ENCODE data around the gene TBRG4. TPM values are rescaled to one million over a fixed set of nuclear protein-coding genes. Genes with fewer than 3 reads are reported as not detected.

The TBRG4 gene
- total RNA-seq, 4 donors from 2014 or later, result 45.7 to 60.1 (median 53.7) TPM

GRCh38 chr7:45073031-45073785 is 38.3 kb downstream of the TBRG4 start:
- H3K4me3 ChIP-seq, result no peak overlapping the region
- no peak overlapping the region for H3K27ac ChIP-seq (replicated peaks in 1 of 4)
- H3K4me1 ChIP-seq, result no peaks in the 10 kb centered on the region
- WGBS, result 90% methylated on average over 8 of the region's 17 CpGs
- no peak for TF ChIP-seq POLR2AphosphoS5 (IDR thresholded peaks at IDR 0.05)
- TF ChIP-seq, protein P1, sequence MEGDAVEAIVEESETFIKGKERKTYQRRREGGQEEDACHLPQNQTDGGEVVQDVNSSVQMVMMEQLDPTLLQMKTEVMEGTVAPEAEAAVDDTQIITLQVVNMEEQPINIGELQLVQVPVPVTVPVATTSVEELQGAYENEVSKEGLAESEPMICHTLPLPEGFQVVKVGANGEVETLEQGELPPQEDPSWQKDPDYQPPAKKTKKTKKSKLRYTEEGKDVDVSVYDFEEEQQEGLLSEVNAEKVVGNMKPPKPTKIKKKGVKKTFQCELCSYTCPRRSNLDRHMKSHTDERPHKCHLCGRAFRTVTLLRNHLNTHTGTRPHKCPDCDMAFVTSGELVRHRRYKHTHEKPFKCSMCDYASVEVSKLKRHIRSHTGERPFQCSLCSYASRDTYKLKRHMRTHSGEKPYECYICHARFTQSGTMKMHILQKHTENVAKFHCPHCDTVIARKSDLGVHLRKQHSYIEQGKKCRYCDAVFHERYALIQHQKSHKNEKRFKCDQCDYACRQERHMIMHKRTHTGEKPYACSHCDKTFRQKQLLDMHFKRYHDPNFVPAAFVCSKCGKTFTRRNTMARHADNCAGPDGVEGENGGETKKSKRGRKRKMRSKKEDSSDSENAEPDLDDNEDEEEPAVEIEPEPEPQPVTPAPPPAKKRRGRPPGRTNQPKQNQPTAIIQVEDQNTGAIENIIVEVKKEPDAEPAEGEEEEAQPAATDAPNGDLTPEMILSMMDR (IDR thresholded peaks at IDR 0.05), result no peak
- TF ChIP-seq POLR2A (IDR thresholded peaks at IDR 0.05; ENCODE audit: low read depth), result no peak
- TF ChIP-seq EP300 (IDR thresholded peaks at IDR 0.05), result no peak
- H3K9me3 ChIP-seq, result no peaks in the 10 kb centered on the region
- H3K36me3 ChIP-seq, result peaks cover 69 to 100% (median 99%) of the 10 kb centered on the region in 4 donors
- no peak for DNase-seq (ENCODE audit: extremely low spot score)
- no peaks in the 10 kb centered on the region for H3K27me3 ChIP-seq
- intact Hi-C loops (cut with DNase I), result no loop called here

DNA sequence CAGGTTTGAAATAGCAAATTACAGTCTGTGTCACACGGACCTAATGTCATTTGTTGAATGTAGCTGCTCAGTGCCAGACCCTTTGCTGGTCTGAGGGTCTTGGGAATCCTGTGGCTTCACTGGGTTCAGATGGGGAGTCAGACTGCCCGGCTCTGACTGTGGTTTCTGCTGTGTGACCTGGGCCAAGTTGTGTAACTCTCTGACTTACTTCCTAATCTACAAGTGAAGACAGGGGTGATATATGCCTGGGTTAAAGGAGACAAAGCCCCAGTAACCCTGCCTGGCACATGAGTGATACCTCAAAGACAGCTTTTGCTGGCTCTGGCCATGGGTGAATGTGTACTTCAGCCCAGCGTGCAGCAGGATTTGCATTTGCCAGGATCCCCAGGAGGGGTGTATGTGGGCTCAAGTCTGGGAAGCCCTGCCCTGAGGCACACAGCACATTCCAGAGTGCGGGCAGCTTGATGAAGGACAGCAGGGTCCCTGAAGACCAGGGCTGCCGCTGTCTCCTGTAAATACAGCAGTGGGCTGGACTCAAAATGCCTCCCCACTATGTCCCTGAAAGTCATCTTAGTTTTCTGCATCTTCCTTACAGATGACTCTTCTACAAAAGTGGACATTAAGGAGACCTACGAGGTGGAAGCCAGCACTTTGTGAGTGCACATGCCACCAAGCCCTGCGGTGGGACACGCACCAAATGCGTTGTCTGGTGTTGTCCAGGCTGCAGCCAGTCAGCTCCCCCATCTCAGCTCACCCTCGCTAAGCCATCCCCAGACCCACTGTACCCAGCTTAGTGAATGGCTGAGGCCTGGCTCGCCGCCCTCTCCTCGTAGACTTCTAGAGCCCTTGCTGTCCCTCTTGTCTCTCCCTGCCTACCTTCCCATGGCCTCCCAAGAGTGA is 39.1 kb downstream of the TBRG4 start:
- H3K27me3 ChIP-seq, result no peaks in the 10 kb centered on the region
- peaks cover 69 to 100% (median 99%) of the 10 kb centered on the region in 4 donors for H3K36me3 ChIP-seq
- 88% methylated on average over 13 of the region's 13 CpGs for WGBS
- TF ChIP-seq EP300 (IDR thresholded peaks at IDR 0.05) (no peak), POLR2A (IDR thresholded peaks at IDR 0.05; ENCODE audit: low read depth) (no peak), POLR2AphosphoS5 (IDR thresholded peaks at IDR 0.05) (no peak)
- TF ChIP-seq, protein P1 (IDR thresholded peaks at IDR 0.05), result no peak
- no peak for DNase-seq (ENCODE audit: extremely low spot score)
- intact Hi-C loops (cut with DNase I), result no loop called here
- H3K4me1 ChIP-seq, result no peaks in the 10 kb centered on the region
- no peak overlapping the region for H3K27ac ChIP-seq (replicated peaks in 1 of 4)
- no peaks in the 10 kb centered on the region for H3K9me3 ChIP-seq
- no peak overlapping the region for H3K4me3 ChIP-seq

GRCh38 chr7:45071528-45071927 is 40.0 kb downstream of the TBRG4 start:
- DNase-seq (ENCODE audit: extremely low spot score), result no peak
- Histone ChIP-seq H3K9me3 (no peaks in the 10 kb centered on the region), H3K27ac (replicated peaks in 1 of 4) (no peak overlapping the region), H3K27me3 (no peaks in the 10 kb centered on the region), H3K4me3 (no peak overlapping the region), H3K4me1 (no peaks in the 10 kb centered on the region), H3K36me3 (peaks cover 67 to 100% (median 95%) of the 10 kb centered on the region in 4 donors)
- intact Hi-C loops (cut with DNase I), result no loop called here
- WGBS, result 66% methylated on average over 3 of the region's 3 CpGs
- TF ChIP-seq, protein P1 (IDR thresholded peaks at IDR 0.05), result no peak

GRCh38 chr7:45070254-45070642 is 41.2 kb downstream of the TBRG4 start:
- intact Hi-C loops (cut with DNase I), result no loop called here
- 100% methylated on average over 1 of the region's 1 CpG for WGBS

More at GRCh38 chr7:45070254-45070642, 41.2 kb downstream of the TBRG4 start:
- H3K27ac ChIP-seq (replicated peaks in 1 of 4), result no peak overlapping the region
- H3K27me3 ChIP-seq, result no peaks in the 10 kb centered on the region
- H3K4me1 ChIP-seq, result no peaks in the 10 kb centered on the region
- DNase-seq (ENCODE audit: extremely low spot score), result no peak
- TF ChIP-seq POLR2A (IDR thresholded peaks at IDR 0.05; ENCODE audit: low read depth) (no peak), POLR2AphosphoS5 (IDR thresholded peaks at IDR 0.05) (no peak), EP300 (IDR thresholded peaks at IDR 0.05) (no peak)
- TF ChIP-seq, protein P1 (IDR thresholded peaks at IDR 0.05), result no peak
- no peak overlapping the region for H3K4me3 ChIP-seq
- peaks cover 58 to 100% (median 94%) of the 10 kb centered on the region in 4 donors for H3K36me3 ChIP-seq
- H3K9me3 ChIP-seq, result no peaks in the 10 kb centered on the region

Measured in esophagus muscularis mucosa (tissue), 4 donors.